HG02943 (cell line): ENCODE data around the gene MGARP.
"Not testable (repeated sequence)": the region's sequence is repeated elsewhere in the genome, so short reads cannot be mapped to it uniquely, and the experiment has no call there.

Experiments
- ATAC-seq: cut with Tn5 transposase; IDR thresholded peaks from one replicate; pipeline ENCODE4 v1.9.1; 2021; ENCODE audit warnings: mild to moderate bottlenecking, low read depth, moderate library complexity; ENCODE audit not compliant: unreplicated experiment

MGARP gene

DNA sequence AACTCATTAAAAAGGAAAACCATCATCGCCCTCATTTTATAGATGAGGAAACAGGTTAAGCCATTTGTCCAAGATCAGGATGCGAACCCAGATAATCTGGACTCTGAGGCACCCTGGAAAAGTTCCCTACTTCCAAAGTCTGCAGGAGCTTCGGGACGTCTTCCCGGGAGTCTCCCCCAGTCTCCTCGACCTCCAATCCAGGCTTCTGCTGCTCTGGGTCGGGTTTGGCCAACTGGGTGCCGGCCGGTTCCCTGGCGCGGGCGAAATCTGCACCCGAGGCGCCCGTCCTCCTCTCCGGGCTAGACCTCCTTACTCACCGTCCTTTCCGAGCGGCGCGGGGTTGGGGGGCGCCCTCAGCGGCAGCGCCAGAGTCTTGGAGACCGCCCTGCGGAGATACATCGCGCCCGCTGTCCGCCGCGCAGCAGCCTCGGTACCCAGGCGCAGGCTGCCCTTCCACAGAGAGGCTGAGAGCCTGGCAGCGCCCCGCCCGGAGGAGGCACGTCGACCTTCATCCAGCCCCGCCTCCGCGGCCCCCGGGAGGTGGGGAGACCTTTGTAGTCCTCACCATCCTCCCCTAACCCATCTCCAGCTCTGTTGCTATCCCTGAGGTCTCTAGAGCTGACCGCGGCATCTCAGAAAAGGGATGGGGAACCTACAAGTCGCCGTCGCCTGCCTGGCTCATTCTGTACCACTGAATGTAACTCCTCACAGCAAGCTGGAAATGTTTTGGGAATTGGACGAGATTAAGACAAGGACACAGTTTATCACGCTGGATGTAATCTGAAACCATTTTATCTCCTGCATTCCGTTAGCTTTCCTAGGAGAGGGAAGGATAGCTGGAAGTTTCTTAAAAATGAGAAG is at the start of gene MGARP:
TSS of gene MGARP (minus strand) at position 466 of the 861 bp plus-strand sequence. CDS start at position 399, 67 bp downstream.
- no peak for ATAC-seq

DNA sequence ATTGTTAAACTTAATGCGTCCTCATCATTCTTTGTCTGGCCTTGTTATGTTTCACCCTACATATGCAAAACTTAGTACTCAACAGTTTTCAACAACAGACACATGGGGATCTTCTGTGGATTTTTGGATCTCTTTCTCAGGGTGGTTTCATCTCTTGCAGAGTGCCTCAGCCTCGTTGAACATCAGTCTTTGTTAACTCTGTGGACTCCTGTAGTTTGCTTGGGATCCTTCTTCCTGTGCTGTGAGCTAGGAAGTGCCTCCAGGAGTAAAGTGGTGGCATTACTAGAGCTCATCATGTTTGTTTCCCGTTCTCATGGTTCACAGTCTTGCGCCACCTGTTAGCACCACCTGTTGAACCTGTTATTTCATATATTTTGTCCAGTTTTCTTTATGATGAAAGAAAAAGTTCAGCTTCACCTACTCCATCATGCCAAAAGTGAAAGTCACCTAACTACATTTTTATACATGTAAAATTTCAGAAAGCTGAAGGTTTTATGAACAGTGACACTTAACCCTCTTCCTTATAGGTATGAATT is 49.7 kb upstream of the MGARP start:
- no peak for ATAC-seq

DNA sequence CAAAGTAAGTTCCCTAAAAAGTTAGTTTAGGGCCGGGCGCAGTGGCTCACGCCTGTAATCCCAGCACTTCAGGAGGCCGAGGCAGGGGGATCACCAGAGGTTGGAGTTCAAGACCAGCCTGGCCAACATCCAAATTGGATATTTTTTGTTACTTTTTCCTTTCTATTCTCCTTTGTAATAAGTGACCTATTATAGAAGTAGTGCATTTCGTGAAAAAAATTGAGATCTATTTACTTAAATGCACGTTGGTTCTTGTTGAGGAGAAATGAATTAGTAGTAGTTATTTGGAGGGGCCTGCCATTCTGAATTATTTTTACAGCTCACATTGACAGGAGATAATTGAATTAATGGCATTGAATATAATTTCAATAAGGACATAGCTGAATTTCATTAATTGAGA is 44.6 kb upstream of the MGARP start:
- ATAC-seq, result no peak

- ATAC-seq, result not testable (repeated sequence)
Measured at GRCh38 chr4:139322541-139322940, 42.5 kb upstream of the MGARP start.

- not testable (repeated sequence) for ATAC-seq
Measured at GRCh38 chr4:139322070-139322469, 42.0 kb upstream of the MGARP start.

GRCh38 chr4:139319571-139319970 is 39.5 kb upstream of the MGARP start:
- ATAC-seq, result no peak

DNA sequence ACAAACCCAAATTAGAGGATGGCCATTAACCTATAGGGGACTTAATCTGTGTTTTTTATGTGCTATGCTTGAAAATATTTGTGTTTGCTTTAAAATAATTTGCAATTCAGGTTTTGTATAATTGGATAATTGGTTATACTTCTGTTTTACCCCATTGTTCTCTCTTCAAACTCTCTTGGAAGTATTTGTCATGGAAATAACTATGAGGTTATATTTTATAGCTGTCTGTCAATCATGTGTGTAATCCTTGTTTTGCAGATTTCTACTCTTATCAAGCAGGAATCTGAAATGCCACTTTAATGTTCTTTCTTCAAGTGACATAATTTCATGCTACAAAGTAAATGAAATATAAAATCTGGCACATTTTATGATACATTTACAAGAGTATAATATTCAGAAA is 37.6 kb upstream of the MGARP start:
- ATAC-seq, result no peak

GRCh38 chr4:139316733-139317132 is 36.7 kb upstream of the MGARP start:
- no peak for ATAC-seq

DNA sequence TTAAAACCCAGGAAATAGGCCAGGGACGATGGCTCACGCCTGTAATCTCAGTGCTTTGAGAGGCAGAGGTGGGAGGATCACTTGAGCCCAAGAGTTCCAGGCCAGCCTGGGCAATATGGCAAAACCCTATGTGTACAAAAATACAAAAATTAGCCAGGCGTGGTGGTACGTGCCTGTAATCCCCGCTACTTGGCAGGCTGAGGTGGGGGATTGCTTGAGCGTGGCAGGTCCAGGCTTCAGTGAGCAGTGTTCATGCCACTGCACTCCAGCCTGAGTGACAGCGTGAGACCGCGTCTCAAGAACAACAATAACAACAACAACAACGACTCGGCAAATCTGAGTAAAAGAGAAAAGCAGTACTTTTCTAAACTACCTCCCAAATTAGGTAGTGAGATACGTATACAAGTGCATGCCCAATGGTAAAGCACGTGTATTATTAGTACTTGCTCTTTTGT is 35.2 kb upstream of the MGARP start:
- peak; percentile 57 for ATAC-seq

DNA sequence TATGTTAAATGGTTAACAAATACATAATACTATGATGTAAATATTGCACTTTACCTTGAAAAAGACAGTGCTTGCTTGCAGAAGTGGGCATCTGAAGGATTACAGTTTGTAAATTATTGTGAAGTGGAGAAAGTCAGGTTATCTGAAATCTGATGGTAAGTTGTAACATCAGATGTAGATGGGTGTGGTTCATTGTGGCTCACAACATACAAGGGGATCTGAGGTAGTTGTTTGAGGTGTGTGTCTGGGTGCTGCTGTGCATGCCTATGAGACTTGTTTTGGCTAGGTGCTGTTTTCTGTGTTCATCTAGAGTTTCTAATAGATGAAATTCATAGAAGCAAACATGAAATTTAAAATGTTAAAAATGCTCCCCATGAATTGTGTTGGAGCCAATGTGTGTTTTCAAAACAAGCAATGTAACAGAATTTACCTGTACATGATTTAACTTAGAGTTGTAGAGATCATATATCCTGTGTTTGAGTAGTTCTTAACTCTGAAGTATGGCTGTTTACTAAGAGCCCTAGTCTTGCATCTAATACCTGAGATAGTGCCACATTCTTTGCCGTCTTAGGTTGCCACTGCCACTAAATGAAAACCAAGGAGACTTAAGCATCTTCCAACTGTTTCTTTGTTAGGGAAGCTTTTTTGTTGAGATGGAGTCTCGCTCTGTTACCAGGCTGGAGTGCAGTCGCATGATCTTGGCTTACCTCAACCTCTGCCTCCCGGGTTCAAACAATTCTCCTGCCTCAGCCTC is 34.2 kb upstream of the MGARP start:
- no peak for ATAC-seq

GRCh38 chr4:139313414-139313813 is 33.4 kb upstream of the MGARP start:
- not testable (repeated sequence) for ATAC-seq

- ATAC-seq, result no peak
Measured at GRCh38 chr4:139312552-139313332, 32.7 kb upstream of the MGARP start.

DNA sequence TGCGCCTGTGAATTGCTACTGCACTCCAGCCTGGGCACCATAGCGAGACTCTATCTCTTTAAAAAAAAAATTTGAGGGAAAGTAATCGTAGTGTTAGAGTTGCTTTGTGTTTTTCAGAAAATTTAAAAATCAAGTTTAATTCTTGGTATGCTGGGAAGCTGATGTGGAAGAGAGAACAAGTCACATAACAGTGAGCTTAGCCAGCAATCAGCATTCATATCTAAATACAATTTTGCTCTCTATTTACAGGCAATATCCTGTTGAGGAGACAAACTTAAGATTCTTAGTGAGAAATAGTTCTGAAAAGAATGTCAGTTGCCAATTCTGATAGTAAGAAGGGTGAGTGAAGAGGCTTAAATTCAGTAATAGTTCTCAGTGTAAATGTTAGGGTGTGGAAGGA is 31.9 kb upstream of the MGARP start:
- no peak for ATAC-seq

GRCh38 chr4:139304920-139305319 is 24.9 kb upstream of the MGARP start:
- ATAC-seq, result no peak

DNA sequence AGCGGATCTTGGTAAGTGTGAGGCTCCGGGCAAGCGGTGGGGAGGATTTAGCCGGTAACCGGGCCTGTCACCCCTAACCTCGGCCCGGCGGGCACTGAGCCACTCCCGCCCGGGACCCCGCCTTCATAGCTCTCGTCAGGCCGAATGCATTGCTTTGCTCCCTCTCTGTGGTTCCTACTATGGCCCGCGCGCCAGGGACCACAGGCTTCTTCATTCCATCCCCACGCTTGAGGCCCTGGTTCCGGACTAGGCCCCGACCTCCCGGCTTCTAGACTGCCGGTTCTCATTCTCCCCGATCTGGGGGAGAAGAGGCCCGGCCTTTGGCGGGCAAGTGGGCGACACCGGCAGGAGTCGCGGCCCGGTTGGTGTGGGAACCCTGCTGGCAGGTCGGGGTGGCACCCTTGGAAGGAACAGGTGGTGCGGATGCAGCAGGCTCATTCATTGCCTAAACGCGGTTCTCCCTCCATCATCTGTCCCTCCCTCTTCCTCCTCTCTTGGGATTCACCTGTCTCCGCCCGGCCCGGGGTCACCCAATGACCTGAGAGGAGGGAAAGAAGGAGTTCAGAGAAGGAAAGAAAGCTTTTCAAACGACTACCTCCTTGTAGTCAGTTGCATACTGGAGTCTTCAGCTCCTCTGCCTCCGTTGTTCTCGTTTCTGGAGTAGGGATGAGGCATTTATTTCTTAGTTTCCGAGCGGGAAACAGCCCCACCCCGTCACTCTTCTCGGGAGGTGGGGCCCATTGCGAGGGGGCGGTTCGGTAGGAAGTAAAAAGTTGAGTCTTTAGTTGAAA is 22.0 kb upstream of the MGARP start, which contains the start of gene NDUFC1:
TSS of gene NDUFC1 (minus strand) at position 657 of the 791 bp plus-strand sequence. CDS start 6,679 bp downstream, outside the sequence.
- ATAC-seq, result peak; percentile 36

GRCh38 chr4:139301113-139301820 is 21.2 kb upstream of the MGARP start, which contains the start of gene NAA15:
Gene NAA15 (plus strand): TSS chr4:139301505. CDS start chr4:139301778, 273 bp downstream.
- ATAC-seq, result peak; percentile 85

DNA sequence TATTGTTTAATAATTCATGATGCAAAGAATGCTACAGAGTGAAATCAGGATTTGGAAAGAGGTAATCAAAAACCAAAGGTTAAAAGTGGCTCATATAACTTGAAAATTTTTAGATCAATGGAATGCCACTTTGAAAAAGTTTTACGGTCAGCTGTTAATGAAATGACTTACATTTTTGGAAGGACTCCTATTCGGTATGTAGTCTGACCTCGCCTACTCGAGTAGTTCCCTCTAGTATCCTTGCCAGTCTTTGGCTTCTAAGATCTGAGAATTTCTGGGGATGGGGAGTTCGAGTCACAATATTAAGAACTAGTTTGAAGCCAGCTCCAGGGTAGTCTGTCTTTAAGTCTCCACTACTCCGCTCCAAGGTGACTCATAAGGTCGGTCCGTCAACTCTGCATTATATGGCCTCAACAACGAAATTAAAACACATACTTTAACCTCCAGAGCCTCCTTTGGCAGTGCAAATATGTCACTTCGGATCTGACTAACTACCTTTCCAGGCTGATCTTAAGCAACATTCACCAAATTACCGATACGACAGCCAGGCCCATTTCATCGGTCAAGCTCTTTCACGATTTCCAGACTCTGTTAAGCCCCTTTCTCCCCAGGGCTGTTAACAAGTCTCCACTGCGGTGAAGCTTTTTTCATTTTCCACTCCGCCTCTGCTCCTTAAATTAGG is 20.5 kb upstream of the MGARP start:
- ATAC-seq, result peak; percentile 6

- no peak for ATAC-seq
Measured at GRCh38 chr4:139299536-139299935, 19.5 kb upstream of the MGARP start.
